OCI-LY1 (cell line): ENCODE results near the gene ACYP2.
"Not testable (repeated sequence)": the region's sequence is repeated elsewhere in the genome, so short reads cannot be mapped to it uniquely, and the experiment has no call there.

Experiments
- H2AFZ ChIP-seq: fragments of 200-600 bp; sonication (generic), shearing (Covaris generic); 2 replicates; pipeline ENCODE4 v1.6.0; 2014; ENCODE audit warnings: antibody characterized with exemption, mild to moderate bottlenecking, low read length
- H3F3A ChIP-seq: fragments of 200-600 bp; sonication (generic), shearing (Covaris generic); 2 replicates; pipeline ENCODE4 v1.6.0; 2014; ENCODE audit warnings: mild to moderate bottlenecking, antibody characterized with exemption, low read length, moderate library complexity; ENCODE audit not compliant: insufficient read depth
- H3K27ac ChIP-seq: fragments of 200-600 bp; sonication (generic); 2 replicates; pipeline ENCODE4 v1.5.1; 2014; ENCODE audit warnings: low read length, mixed run types, mild to moderate bottlenecking, low read depth; ENCODE audit not compliant: poor library complexity, severe bottlenecking
- H3K27me3 ChIP-seq: fragments of 200-600 bp; sonication (generic); 2 replicates; pipeline ENCODE4 v1.6.0; 2014; ENCODE audit warnings: antibody characterized with exemption, mild to moderate bottlenecking, low read length, moderate library complexity; ENCODE audit not compliant: insufficient read depth
- H3K36me3 ChIP-seq: fragments of 200-600 bp; sonication (generic); 2 replicates; pipeline ENCODE4 v1.6.1; 2014; ENCODE audit warnings: mild to moderate bottlenecking, antibody characterized with exemption, low read length, moderate library complexity, mixed read lengths; ENCODE audit not compliant: insufficient read depth
- H3K4me1 ChIP-seq: fragments of 200-600 bp; sonication (generic); 2 replicates; pipeline ENCODE4 v1.5.1; 2014; ENCODE audit warnings: mild to moderate bottlenecking, low read length, moderate library complexity; ENCODE audit not compliant: insufficient read depth, severe bottlenecking
- H3K4me2 ChIP-seq: fragments of 200-600 bp; sonication (generic), shearing (Covaris generic); 2 replicates; pipeline ENCODE4 v1.6.1; 2014; ENCODE audit warnings: low read length
- H3K4me3 ChIP-seq: fragments of 200-600 bp; sonication (generic); 2 replicates; pipeline ENCODE4 v1.5.1; 2014; ENCODE audit warnings: low read length, low read depth, mild to moderate bottlenecking, mixed read lengths; ENCODE audit not compliant: poor library complexity, severe bottlenecking
- H3K79me2 ChIP-seq: fragments of 200-600 bp; shearing (Covaris generic); 2 replicates; pipeline ENCODE4 v1.6.1; 2016; ENCODE audit warnings: mixed run types, low read length, mixed read lengths; ENCODE audit not compliant: insufficient read depth
- H3K9ac ChIP-seq: fragments of 200-600 bp; sonication (generic), shearing (Covaris generic); 2 replicates; pipeline ENCODE4 v1.6.1; 2014; ENCODE audit warnings: mild to moderate bottlenecking, low read length, mixed read lengths
- H3K9me2 ChIP-seq: fragments of 200-600 bp; sonication (generic), shearing (Covaris generic); 2 replicates; pipeline ENCODE4 v1.6.1; 2014; ENCODE audit warnings: low read depth, mild to moderate bottlenecking, low read length, mixed read lengths
- H3K9me3 ChIP-seq: fragments of 200-600 bp; shearing (Covaris generic); 2 replicates; pipeline ENCODE4 v1.6.1; 2014; ENCODE audit warnings: low read length, mixed read lengths
- H4K20me1 ChIP-seq: fragments of 200-600 bp; sonication (generic), shearing (Covaris generic); 2 replicates; pipeline ENCODE4 v1.6.0; 2016; ENCODE audit warnings: mild to moderate bottlenecking, low read length; ENCODE audit not compliant: insufficient read depth
- EZH2 ChIP-seq: fragments of 200-600 bp; sonication (generic), shearing (Covaris generic); IDR thresholded peaks from 2 replicates; pipeline ENCODE4 v1.8.0; 2017; ENCODE audit warnings: borderline replicate concordance, mixed run types, mild to moderate bottlenecking, antibody characterized with exemption, low read length, moderate library complexity, mixed read lengths
- TF ChIP-seq, protein P1 (sequence below): fragments of 200-600 bp; sonication (generic), shearing (Covaris generic); IDR thresholded peaks from 2 replicates; pipeline ENCODE4 v1.5.1; 2017; ENCODE audit warnings: mild to moderate bottlenecking, antibody characterized with exemption, low read length, moderate library complexity, mixed read lengths

The ACYP2 gene

GRCh38 chr2:54107455-54107764, 8.0 kb upstream of the ACYP2 start:
- Histone ChIP-seq H3K9ac (peak overlapping the region; percentile 47), H3F3A (0 out of 2 replicates have a peak, but pooled peaks cover 4% of the 10 kb centered on the region), H3K27me3 (no peaks in the 10 kb centered on the region), H3K9me2 (no peaks in the 10 kb centered on the region), H3K27ac (peak overlapping the region; percentile 71), H2AFZ (no peak overlapping the region; the same call in 1 of the 2 replicates), H3K36me3 (no peaks in the 10 kb centered on the region), H4K20me1 (no peaks in the 10 kb centered on the region), H3K4me3 (peak overlapping the region; percentile 3), H3K4me2 (peak overlapping the region; percentile 67), H3K79me2 (no peaks in the 10 kb centered on the region), H3K9me3 (no peaks in the 10 kb centered on the region), H3K4me1 (peaks cover 64% of the 10 kb centered on the region)
- TF ChIP-seq EZH2 = no peak
- TF ChIP-seq, protein P1, sequence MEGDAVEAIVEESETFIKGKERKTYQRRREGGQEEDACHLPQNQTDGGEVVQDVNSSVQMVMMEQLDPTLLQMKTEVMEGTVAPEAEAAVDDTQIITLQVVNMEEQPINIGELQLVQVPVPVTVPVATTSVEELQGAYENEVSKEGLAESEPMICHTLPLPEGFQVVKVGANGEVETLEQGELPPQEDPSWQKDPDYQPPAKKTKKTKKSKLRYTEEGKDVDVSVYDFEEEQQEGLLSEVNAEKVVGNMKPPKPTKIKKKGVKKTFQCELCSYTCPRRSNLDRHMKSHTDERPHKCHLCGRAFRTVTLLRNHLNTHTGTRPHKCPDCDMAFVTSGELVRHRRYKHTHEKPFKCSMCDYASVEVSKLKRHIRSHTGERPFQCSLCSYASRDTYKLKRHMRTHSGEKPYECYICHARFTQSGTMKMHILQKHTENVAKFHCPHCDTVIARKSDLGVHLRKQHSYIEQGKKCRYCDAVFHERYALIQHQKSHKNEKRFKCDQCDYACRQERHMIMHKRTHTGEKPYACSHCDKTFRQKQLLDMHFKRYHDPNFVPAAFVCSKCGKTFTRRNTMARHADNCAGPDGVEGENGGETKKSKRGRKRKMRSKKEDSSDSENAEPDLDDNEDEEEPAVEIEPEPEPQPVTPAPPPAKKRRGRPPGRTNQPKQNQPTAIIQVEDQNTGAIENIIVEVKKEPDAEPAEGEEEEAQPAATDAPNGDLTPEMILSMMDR = no peak

DNA sequence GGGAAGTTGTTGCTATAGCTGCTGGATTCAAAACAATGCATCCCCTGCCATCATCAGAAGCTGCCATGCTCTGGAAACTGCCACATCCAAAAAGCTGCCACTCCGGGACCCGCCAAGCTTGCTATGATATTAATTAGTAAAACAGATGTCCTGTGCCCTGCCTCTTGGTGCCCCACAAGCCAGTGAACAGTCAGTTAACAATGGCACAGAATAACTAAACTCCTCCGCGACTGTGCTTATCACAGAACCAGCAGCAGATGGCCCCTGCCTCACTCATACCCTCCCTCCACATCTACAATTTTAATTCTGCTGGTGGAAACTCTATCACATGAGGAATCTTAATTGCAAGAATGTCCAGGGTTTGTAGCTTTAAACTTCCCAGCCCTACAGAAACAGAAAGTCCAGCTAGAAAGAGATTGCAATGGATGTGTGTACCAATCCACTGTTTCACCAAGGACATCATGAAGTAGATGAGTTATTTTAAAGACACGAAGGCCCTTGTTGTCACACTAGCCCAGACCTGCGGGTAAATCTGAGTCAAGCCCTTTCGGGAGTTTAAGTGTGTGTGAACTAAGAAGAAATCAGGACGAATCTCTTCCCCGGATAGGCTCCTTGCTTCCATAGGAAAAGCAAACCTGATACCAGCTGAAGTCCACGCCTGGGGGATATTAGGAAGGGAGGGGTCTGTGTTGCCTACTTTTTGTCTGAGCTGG, 7.4 kb upstream of the ACYP2 start:
- Histone ChIP-seq H3K9me3 (no peaks in the 10 kb centered on the region), H3K4me2 (peak overlapping the region; percentile 67), H3K27me3 (no peaks in the 10 kb centered on the region), H3K4me1 (peaks cover 58% of the 10 kb centered on the region), H3K4me3 (peak overlapping the region; percentile 3), H3F3A (0 out of 2 replicates have a peak, but pooled peaks cover 4% of the 10 kb centered on the region), H3K79me2 (no peaks in the 10 kb centered on the region), H3K9me2 (no peaks in the 10 kb centered on the region), H3K36me3 (no peaks in the 10 kb centered on the region), H4K20me1 (no peaks in the 10 kb centered on the region), H2AFZ (no peak overlapping the region), H3K27ac (peak overlapping the region; percentile 71), H3K9ac (peak overlapping the region; percentile 47)
- TF ChIP-seq, protein P1 = peak; percentile 42
- no peak for TF ChIP-seq EZH2

DNA sequence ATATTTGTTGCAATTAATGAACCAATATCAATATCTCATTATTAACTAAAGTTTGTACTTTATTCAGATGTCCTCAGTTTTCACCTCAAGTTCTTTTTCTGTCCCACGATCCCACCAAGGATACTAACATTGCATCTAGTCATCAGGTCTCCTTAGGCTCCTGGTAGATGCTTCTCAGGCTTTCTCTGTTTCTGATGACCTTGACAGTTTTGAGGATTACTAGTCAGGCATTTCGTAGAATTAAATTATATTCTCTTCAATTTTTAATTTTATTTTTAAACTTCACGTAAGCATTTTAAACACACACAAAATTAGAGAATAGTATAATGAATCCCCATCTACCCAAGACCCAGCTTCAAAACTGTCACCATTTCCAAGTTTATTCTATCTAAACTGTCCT, 5.6 kb upstream of the ACYP2 start:
- no peak overlapping the region for H3K4me2 ChIP-seq
- TF ChIP-seq, protein P1 = no peak
- no peak for TF ChIP-seq EZH2
- no peak overlapping the region for H3K27ac ChIP-seq
- H4K20me1 ChIP-seq = no peaks in the 10 kb centered on the region
- no peaks in the 10 kb centered on the region for H3K27me3 ChIP-seq
- H3K9me2 ChIP-seq = no peaks in the 10 kb centered on the region
- H3K4me3 ChIP-seq = no peak overlapping the region
- no peak overlapping the region for H2AFZ ChIP-seq
- no peaks in the 10 kb centered on the region for H3K79me2 ChIP-seq
- H3K36me3 ChIP-seq = no peaks in the 10 kb centered on the region
- H3K4me1 ChIP-seq = peaks cover 55% of the 10 kb centered on the region
- no peak overlapping the region for H3K9ac ChIP-seq
- H3K9me3 ChIP-seq = no peaks in the 10 kb centered on the region
- no peaks in the 10 kb centered on the region for H3F3A ChIP-seq

DNA sequence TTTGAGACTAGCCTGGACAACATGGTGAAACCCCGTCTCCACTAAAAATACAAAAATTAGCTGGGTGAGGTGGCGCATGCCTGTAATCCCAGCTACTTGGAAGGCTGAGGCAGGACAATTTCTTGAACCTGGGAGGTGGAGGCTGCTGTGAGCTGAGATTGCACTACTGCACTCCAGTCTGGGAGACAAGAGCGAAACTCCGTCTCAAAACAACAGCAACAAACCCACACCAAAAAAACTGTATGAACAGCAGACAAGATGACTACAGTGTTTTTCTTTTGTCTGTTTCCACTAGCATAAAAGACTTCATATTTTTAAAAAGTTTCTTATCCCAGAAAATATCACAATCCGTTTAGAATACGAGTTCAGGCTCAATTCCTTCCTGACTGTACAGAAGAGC, 936 bp upstream of the ACYP2 start:
- H3K4me3 ChIP-seq = peak overlapping the region; percentile 81
- peak overlapping the region; percentile 92 for H3K27ac ChIP-seq
- peak overlapping the region; percentile 69 for H3K4me2 ChIP-seq
- H3K9me2 ChIP-seq, H3F3A ChIP-seq, H4K20me1 ChIP-seq, H3K9me3 ChIP-seq, H2AFZ ChIP-seq, H3K27me3 ChIP-seq, H3K79me2 ChIP-seq: not testable (repeated sequence)
- H3K36me3 ChIP-seq = peaks cover 23% of the 10 kb centered on the region
- H3K9ac ChIP-seq = peak overlapping the region; percentile 96
- peaks cover 24% of the 10 kb centered on the region for H3K4me1 ChIP-seq
